Measurements from ENCODE around the gene LACRT. TPM values are rescaled to one million over a fixed set of nuclear protein-coding genes. Genes with fewer than 3 reads are reported as not detected.

LACRT gene
- total and polyA plus RNA-seq, 2 donors (not counting 3 experiments of a cell fraction or from before 2014, with no cell fraction given): not detected

GRCh38 chr12:54587315-54587873, 47.3 kb downstream of the LACRT start:
- Histone ChIP-seq H3K9me1 (replicated peaks; ENCODE audit: control insufficient read depth, extremely low read depth, insufficient read depth, low read length) (no peaks in the 10 kb centered on the region), H3K4me3 (replicated peaks in 1 of 3; ENCODE audit: insufficient read depth in 1 of 3, low read depth in 1 of 3, low read length in 3 of 3) (no peak overlapping the region), H3K4me1 (ENCODE audit: control insufficient read depth, extremely low read depth, insufficient read depth, low read length) (no peaks in the 10 kb centered on the region), H3K9me3 (replicated peaks; ENCODE audit: control insufficient read depth, insufficient read depth, low read length) (no peaks in the 10 kb centered on the region), H3K9ac (replicated peaks; ENCODE audit: extremely low read depth, insufficient read depth, low read length) (no peak overlapping the region), H3K36me3 (ENCODE audit: control insufficient read depth in 2 of 2, extremely low read depth in 1 of 2, insufficient read depth in 2 of 2, low read length in 2 of 2) (no peaks in the 10 kb centered on the region), H3K27ac (ENCODE audit: insufficient read depth, low read depth, low read length) (no peak overlapping the region), H3K79me2 (ENCODE audit: control insufficient read depth, insufficient read depth, low read length) (no peaks in the 10 kb centered on the region), H3K27me3 (ENCODE audit: control insufficient read depth in 2 of 2, insufficient read depth in 2 of 2, low read length in 2 of 2) (peaks cover 53% of the 10 kb centered on the region in 2 experiments), H4K20me1 (replicated peaks; ENCODE audit: control insufficient read depth, extremely low read depth, insufficient read depth, low read length) (no peaks in the 10 kb centered on the region), H2AFZ (ENCODE audit: low read depth, low read length) (no peak overlapping the region), H3K4me2 (ENCODE audit: insufficient read depth, low read length) (no peak overlapping the region)
- POLR2A ChIA-PET: no interaction called here
- FAIRE-seq (no peak), DNase-seq (ENCODE audit: low read depth, low spot score) (no peak)
- intact Hi-C loops (cut with micrococcal nuclease): no loop called here
- CTCF ChIA-PET: interaction anchor here (1.5 to 2.1 kb wide), 2 partner anchors 9 to 60 kb away, joined by 4 to 7 read pairs; no protein-coding TSS in a partner anchor
- TF ChIP-seq MYC (IDR thresholded peaks at IDR 0.05; ENCODE audit: low read depth, low read length): no peak
- no peak for TF ChIP-seq GATA2 (IDR thresholded peaks at IDR 0.05; ENCODE audit: insufficient read depth, insufficient read length, low read depth, low read length)
- TF ChIP-seq POLR2AphosphoS5 (IDR thresholded peaks at IDR 0.05; ENCODE audit: insufficient read depth, low read depth, low read length): no peak
- TF ChIP-seq JUN (IDR thresholded peaks at IDR 0.05; ENCODE audit: borderline replicate concordance, insufficient read depth, insufficient read length, low read depth): no peak
- dilution Hi-C loops (cut with MboI; ENCODE audit: extremely low pct_ligation_motif_present, low sequenced_read_pairs): no loop called here
- no TSS peak for BruUV-seq (replicated peaks)

DNA sequence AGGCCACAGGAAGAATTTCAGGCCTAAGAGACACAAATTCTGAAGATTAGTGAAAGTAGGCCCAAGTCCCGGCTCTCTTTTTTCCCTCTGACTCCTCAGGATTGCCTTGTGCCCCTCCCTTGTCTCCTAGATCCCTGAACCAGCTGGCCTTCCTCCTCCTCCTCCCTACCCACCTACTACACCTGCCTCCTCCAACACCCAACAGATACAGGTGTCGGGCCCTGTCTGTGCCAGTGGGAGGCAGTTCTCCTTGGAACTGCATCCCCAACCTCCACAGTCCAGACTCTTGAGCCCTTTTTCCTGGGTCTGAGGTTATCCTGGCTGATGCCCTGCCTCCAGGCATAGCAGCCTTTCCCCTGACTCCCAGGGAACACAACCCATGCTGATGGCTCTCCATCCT, 48.1 kb downstream of the LACRT start:
- intact Hi-C loops (cut with micrococcal nuclease): no loop called here
- ChIA-PET POLR2A (no interaction called here), CTCF (interaction anchor here (1.0 to 2.1 kb wide), 3 partner anchors 9 to 60 kb away, joined by 3 to 7 read pairs (median 4); no protein-coding TSS in a partner anchor)
- Histone ChIP-seq H3K9me1 (replicated peaks; ENCODE audit: control insufficient read depth, extremely low read depth, insufficient read depth, low read length) (no peaks in the 10 kb centered on the region), H3K4me2 (ENCODE audit: insufficient read depth, low read length) (no peak overlapping the region), H2AFZ (ENCODE audit: low read depth, low read length) (no peak overlapping the region), H3K36me3 (ENCODE audit: control insufficient read depth in 2 of 2, extremely low read depth in 1 of 2, insufficient read depth in 2 of 2, low read length in 2 of 2) (no peaks in the 10 kb centered on the region), H3K4me3 (replicated peaks in 1 of 3; ENCODE audit: insufficient read depth in 1 of 3, low read depth in 1 of 3, low read length in 3 of 3) (no peak overlapping the region), H3K79me2 (ENCODE audit: control insufficient read depth, insufficient read depth, low read length) (no peaks in the 10 kb centered on the region), H3K4me1 (ENCODE audit: control insufficient read depth, extremely low read depth, insufficient read depth, low read length) (no peaks in the 10 kb centered on the region), H4K20me1 (replicated peaks; ENCODE audit: control insufficient read depth, extremely low read depth, insufficient read depth, low read length) (no peaks in the 10 kb centered on the region), H3K9ac (replicated peaks; ENCODE audit: extremely low read depth, insufficient read depth, low read length) (no peak overlapping the region), H3K9me3 (replicated peaks; ENCODE audit: control insufficient read depth, insufficient read depth, low read length) (no peaks in the 10 kb centered on the region), H3K27ac (ENCODE audit: insufficient read depth, low read depth, low read length) (no peak overlapping the region), H3K27me3 (ENCODE audit: control insufficient read depth in 2 of 2, insufficient read depth in 2 of 2, low read length in 2 of 2) (peaks cover 50 to 52% of the 10 kb centered on the region in 2 experiments)
- no peak for FAIRE-seq
- TF ChIP-seq, protein P1, sequence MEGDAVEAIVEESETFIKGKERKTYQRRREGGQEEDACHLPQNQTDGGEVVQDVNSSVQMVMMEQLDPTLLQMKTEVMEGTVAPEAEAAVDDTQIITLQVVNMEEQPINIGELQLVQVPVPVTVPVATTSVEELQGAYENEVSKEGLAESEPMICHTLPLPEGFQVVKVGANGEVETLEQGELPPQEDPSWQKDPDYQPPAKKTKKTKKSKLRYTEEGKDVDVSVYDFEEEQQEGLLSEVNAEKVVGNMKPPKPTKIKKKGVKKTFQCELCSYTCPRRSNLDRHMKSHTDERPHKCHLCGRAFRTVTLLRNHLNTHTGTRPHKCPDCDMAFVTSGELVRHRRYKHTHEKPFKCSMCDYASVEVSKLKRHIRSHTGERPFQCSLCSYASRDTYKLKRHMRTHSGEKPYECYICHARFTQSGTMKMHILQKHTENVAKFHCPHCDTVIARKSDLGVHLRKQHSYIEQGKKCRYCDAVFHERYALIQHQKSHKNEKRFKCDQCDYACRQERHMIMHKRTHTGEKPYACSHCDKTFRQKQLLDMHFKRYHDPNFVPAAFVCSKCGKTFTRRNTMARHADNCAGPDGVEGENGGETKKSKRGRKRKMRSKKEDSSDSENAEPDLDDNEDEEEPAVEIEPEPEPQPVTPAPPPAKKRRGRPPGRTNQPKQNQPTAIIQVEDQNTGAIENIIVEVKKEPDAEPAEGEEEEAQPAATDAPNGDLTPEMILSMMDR (IDR thresholded peaks at IDR 0.05; ENCODE audit: extremely low read depth in 1 of 2, insufficient read depth in 1 of 2, low read depth in 1 of 2, low read length in 2 of 2): no peak
- TF ChIP-seq EZH2 (IDR thresholded peaks at IDR 0.05; ENCODE audit: borderline replicate concordance, low read depth, low read length, severe bottlenecking) (no peak), FOS (IDR thresholded peaks at IDR 0.05; ENCODE audit: borderline replicate concordance, insufficient read depth, low read length) (no peak), POLR2A (IDR thresholded peaks at IDR 0.05; ENCODE audit: low read depth, low read length) (no peak), POLR2AphosphoS5 (IDR thresholded peaks at IDR 0.05; ENCODE audit: insufficient read depth, low read depth, low read length) (no peak), MYC (IDR thresholded peaks at IDR 0.05; ENCODE audit: low read depth, low read length) (no peak), JUN (IDR thresholded peaks at IDR 0.05; ENCODE audit: borderline replicate concordance, insufficient read depth, insufficient read length, low read depth) (no peak), GATA2 (IDR thresholded peaks at IDR 0.05; ENCODE audit: insufficient read depth, insufficient read length, low read depth, low read length) (no peak)
- TF ChIP-seq, protein P2, sequence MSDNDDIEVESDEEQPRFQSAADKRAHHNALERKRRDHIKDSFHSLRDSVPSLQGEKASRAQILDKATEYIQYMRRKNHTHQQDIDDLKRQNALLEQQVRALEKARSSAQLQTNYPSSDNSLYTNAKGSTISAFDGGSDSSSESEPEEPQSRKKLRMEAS (IDR thresholded peaks at IDR 0.05; ENCODE audit: insufficient read depth, insufficient read length): no peak
- dilution Hi-C loops (cut with MboI; ENCODE audit: extremely low pct_ligation_motif_present, low sequenced_read_pairs): no loop called here
- no peak for DNase-seq (ENCODE audit: low read depth, low spot score)
- no TSS peak for BruUV-seq (replicated peaks)

Measured in endothelial cell of umbilical vein (primary cell).